ENCODE results near the gene MMP7.

- no peak for TF ChIP-seq CTCF (conservative IDR thresholded peaks at IDR 0.05)
- no peak for TF ChIP-seq ZFX (IDR thresholded peaks at IDR 0.05)
Observed at GRCh38 chr11:102487214-102487613, 43.3 kb downstream of the MMP7 start.

Measured in C4-2B (cell line).